GM10847 (cell line): Measurements from ENCODE around the gene PLEKHG3.

ENCODE experiments used
- POLR2A ChIP-seq: IDR thresholded peaks from 2 replicates; pipeline ENCODE4 v1.6.1; 2011; ENCODE audit not compliant: insufficient read length; ENCODE audit errors: extremely low read depth

Gene PLEKHG3

GRCh38 chr14:64745511-64746091 lies 41.4 kb downstream of the PLEKHG3 start:
- no peak for TF ChIP-seq POLR2A

GRCh38 chr14:64746298-64747250 lies 42.4 kb downstream of the PLEKHG3 start:
- TF ChIP-seq POLR2A: no peak

- TF ChIP-seq POLR2A: no peak
Observed at GRCh38 chr14:64747327-64747726, 43.1 kb downstream of the PLEKHG3 start.

- TF ChIP-seq POLR2A: no peak
Observed at GRCh38 chr14:64748521-64748920, 44.3 kb downstream of the PLEKHG3 start.

GRCh38 chr14:64748995-64749714 lies 44.9 kb downstream of the PLEKHG3 start:
- TF ChIP-seq POLR2A: no peak

- TF ChIP-seq POLR2A: no peak
Observed at GRCh38 chr14:64752909-64753308, 48.7 kb downstream of the PLEKHG3 start.

- no peak for TF ChIP-seq POLR2A
Observed at GRCh38 chr14:64753374-64753773, 49.1 kb downstream of the PLEKHG3 start.

- no peak for TF ChIP-seq POLR2A
Observed at GRCh38 chr14:64753999-64754398, 49.8 kb downstream of the PLEKHG3 start.

GRCh38 chr14:64754685-64755084 lies 50.5 kb downstream of the PLEKHG3 start:
- no peak for TF ChIP-seq POLR2A

GRCh38 chr14:64755781-64756221 lies 51.6 kb downstream of the PLEKHG3 start:
- TF ChIP-seq POLR2A: no peak

- no peak for TF ChIP-seq POLR2A
Observed at GRCh38 chr14:64756712-64757111, 52.5 kb downstream of the PLEKHG3 start.

GRCh38 chr14:64757601-64758000 lies 53.4 kb downstream of the PLEKHG3 start:
- TF ChIP-seq POLR2A: no peak

- TF ChIP-seq POLR2A: no peak
Observed at GRCh38 chr14:64758025-64758521, 53.8 kb downstream of the PLEKHG3 start.

- TF ChIP-seq POLR2A: no peak
Observed at GRCh38 chr14:64758691-64759554, 54.7 kb downstream of the PLEKHG3 start.

- TF ChIP-seq POLR2A: no peak
Observed at GRCh38 chr14:64759555-64759938, 55.3 kb downstream of the PLEKHG3 start.

- no peak for TF ChIP-seq POLR2A
Observed at GRCh38 chr14:64760146-64760755, 56.0 kb downstream of the PLEKHG3 start.
